HG03432 (cell line): ENCODE results near the gene AFMID.
A peak's percentile ranks its signal among the peaks of the same experiment; 100 is the strongest.

Experiments used
- ATAC-seq: cut with Tn5 transposase; IDR thresholded peaks from one replicate; pipeline ENCODE4 v1.9.1; 2021; ENCODE audit warnings: mild to moderate bottlenecking, moderate library complexity; ENCODE audit not compliant: unreplicated experiment

AFMID gene

DNA sequence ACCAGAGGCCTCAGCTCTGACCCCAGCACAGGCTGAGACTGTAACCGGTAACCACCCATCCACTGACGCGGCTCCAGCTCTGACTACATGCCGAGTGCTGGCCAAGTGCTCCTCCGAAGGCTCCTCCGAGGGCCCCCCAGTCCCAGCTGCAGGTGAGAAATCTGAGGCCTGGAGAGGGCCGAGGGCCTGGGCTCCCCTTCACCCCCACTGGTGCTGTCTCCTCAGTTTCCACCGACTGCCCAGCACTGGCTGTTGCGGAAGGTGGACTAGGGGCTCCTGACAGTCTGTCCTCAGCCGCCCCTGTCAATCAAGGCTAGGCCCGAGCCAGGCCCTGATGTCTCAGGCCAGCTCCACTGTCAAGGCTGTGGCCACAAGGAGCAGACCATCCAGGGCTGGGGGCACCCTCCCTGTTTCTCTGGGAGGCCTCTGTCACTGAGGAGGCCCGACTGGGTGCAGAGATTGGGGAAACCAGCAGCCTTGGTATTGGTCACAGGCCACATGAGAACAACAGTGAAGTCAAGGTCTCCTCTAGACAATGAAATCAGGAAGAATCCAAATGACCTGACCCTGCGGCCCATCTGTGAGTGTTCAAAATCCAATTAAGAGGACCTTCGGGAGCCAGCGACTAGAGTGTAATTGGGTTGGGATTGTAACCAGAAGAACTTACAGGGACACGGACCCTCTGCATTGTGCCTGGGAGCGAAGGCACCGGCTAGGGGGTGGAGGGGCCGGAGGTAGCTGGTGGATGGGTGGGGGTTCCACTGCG is 49.4 kb downstream of the AFMID start:
- no peak for ATAC-seq

DNA sequence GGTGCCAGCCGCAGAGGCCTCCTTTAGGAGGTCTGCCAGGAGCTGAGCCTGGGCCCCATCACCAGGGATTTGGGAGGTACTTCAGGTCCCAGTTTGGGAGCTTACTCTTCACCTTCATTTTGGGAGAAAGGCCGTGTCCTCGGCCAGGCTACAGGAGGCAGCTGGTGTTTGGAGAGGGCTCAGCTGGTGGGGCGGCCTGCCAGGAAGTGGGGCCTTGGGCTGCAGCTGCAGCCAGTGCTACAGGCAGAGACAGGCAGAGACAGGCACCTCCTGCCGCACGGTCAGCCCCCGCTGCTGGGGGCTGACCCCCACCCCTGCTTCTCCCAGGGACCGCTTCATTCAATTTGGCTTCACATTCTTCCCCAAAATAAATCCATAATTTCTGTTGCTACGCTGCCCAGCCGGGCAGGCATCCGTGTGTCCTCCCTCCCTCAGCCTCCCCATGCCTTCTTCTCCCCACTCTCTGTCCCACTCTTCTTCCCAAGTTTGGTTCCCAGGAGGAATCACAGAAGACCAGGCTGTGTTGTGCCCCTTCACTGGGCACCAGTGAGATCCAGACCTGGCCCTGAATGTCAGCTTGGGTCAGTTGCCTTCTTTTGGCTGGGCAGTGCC is 50.3 kb downstream of the AFMID start:
- no peak for ATAC-seq

DNA sequence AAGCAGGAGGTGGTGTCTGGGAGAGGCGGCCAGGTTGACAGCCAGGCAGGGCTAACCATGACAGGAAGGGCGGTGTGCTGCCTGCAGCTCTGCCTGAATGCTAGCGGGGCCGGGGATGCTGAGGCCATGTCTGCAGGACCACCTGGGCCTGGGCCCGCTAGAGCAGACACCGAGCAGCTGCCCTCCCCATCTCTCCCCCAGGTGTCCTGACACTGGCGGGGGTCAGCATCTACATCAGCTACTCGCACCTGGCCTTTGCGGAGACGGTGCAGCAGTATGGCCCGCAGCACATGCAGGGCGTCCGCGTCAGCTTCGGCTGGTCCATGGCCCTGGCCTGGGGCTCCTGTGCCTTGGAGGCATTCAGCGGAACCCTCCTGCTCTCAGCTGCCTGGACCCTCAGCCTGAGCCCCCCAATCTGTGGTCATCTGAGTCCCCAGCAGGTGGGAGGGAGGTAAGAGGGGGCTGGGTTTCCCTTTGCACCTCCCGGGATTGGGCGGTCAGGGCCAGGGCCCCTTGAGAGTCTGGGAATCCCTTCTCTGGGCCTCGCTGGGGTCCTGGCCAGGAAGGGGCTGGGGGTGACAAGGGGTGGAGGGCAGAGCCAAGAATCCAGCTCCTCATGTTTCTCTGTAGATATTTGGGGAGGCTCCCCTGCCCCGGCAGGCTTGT is 51.8 kb downstream of the AFMID start:
- ATAC-seq: no peak

GRCh38 chr17:78239489-78239931 is 52.3 kb downstream of the AFMID start:
- no peak for ATAC-seq

DNA sequence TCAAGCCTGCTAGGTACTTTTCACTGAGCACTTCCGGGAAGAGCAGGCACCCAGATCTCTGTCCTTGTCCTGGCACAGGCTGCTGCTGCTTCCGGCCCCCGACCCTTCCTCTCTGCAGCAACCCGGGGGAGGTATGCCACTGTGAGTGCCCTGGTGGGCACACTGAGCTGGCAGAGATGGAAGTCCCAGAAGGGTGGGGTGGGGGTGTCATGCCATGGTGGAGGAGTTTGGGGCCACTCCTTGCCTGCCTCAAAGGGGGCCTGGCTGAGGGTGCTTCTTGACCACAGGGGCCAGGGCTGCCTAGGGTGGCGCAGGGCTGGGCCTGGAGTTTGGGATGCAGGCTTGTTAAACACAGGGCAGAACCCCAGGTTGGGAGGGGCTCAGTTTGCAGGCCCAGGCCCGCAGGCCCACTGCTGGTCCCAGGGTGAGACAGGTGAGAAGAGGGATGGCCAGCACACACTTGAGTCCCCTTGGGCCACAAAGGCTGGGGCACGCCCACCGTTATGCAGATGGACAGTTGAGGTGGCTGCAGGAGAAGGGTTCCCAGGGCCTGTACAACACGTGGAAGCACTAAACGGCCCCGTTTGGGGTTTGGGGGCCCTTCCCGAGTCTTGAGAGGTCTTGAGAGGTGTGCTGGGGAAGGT is 53.0 kb downstream of the AFMID start:
- no peak for ATAC-seq

DNA sequence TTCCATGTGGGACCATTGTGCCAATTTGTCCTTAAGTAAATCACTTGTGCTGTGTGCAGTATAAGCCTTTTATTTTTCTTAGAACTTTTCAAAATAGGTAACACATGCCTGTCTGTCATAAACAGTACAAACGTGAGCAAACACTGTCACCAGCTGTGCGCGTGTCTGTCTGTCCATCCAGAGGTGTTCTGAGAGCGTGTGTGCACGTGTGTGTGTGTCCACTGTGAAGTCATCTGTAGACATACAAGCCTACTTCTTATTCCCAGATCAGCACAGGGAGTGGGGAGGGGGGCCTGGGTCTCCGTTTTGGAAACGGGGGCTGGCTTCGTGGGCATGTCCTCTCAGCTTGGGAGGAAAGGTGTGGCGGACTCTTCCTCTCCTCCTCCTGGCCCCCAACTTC is 53.7 kb downstream of the AFMID start:
- no peak for ATAC-seq

DNA sequence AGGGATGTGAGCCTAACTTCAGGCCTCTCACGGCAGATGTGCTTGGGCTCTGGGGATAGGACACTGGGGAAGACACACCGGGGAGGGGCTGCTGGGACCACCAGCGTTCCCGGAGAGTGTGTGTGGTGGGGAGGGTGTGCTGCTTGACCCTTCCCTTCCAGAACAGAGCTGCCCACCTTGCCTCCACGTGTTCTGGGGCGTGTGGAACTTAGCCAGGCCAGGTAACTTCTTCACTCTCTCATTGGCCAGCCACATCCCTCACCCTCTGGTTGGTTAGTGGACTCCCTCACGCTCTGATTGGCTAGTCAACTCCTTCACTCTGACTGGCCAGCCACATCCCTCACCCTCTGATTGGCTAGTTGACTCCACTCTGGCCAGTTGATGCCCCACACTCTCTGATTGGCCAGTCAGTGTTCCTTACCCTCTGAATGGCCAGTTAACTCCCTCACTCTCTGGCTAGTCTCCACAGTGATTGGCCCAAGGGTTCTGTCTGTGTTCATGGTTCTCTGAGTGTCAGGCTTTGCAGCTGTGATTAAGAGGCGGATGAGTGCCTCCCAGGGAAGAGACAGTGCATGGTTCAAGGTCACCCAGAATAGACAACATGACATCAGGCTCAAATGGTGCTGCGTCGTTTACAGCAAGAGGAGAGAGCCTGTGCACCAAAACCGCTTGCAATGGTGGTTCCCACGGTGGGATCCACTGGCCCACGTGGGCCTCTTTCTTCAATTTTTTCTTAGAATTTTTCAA is 54.3 kb downstream of the AFMID start:
- peak; percentile 10 for ATAC-seq

DNA sequence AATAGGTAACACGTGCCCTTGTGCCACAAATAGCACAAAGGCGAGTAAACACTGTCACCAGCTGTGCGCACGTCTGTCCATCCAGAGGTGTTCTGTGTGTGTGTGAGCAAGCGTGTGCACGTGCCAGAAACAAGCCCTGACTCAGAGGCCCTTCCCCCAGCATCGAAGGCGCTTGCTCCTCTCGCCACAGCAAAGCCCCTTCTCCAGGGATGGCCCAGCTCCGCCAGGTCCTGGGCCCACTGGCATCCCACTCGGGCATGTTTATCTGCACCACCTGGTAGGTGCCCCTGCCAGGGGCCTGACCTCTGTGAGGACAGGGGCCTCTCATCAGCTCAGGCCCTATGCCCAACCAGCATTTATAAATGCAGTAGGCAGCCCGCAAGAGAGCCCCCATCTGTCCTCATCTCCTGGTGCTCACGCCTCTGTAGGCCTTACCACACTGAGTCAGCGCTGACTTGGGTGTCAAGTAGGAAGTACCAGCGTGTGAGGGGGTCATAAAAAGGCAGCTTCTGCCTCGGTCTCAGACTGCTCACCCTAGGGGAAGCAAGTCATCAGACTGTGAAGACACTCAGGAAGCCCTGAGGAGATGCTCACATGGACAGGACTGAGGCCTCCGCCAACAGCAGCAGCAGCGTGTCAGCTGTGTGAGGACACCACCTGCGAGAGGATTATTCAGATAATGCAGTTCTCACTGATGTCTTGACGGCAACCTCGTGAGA is 55.0 kb downstream of the AFMID start:
- peak; percentile 51 for ATAC-seq

DNA sequence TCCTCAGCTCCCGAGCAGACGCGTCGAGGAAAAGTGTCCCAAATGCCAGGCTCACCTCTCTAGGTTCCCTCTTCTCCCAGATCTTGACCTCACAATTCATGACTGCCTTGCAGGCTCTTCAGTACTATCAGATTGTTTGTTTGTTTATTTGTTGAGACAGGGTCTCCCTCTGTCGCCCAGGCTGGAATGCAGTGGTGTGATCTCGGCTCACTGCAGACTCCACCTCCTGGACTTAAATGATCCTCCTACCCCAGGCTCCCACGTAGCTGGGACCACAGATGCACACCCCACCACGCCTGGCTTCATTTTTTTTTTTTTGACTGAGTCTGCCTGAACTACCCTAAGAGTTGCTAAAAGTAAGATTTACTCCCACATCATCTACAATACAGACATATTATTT is 60.1 kb downstream of the AFMID start:
- no peak for ATAC-seq

GRCh38 chr17:78248051-78248914 is 61.1 kb downstream of the AFMID start:
- no peak for ATAC-seq

- ATAC-seq: no peak
These were observed 62.1 kb downstream of the AFMID start for GRCh38 chr17:78249074-78249817.

- ATAC-seq: no peak
These were observed 63.0 kb downstream of the AFMID start for GRCh38 chr17:78249818-78250806.

- peak; percentile 58 for ATAC-seq
These were observed 64.0 kb downstream of the AFMID start for GRCh38 chr17:78250891-78251772.

GRCh38 chr17:78251773-78252103 is 64.6 kb downstream of the AFMID start:
- no peak for ATAC-seq

DNA sequence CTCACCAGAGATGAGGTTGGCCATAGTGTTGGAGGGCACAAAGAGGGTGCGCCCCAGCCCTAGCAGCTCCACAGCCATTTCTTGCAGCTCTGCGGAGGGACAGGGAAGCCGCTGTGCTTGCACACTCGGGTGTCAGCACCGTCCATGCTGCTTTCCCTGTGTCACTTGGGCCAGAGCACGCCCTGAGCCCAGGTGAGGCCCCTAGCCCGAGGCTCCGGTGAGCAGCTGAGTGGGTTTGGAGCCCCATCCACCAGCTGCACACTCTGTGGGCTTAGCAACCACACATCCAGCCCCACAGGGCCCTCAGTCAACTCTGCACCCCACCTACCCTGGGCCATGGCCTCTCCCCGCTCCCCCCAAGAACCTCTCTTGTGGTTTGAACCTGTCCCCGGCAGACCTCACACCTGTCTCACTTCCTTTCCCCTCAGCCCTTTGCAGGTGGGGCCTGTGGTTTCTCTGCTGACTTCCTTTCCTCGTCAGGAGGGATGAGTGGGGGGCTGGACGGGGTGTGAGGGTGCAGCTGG is 65.0 kb downstream of the AFMID start:
- no peak for ATAC-seq
